ENCODE measurements around the gene ASCL2. TPM values are rescaled to one million over a fixed set of nuclear protein-coding genes. Genes with fewer than 3 reads are reported as not detected.

The ASCL2 gene
- total RNA-seq, 1 experiment from 2014 or later = 0.35 TPM

DNA sequence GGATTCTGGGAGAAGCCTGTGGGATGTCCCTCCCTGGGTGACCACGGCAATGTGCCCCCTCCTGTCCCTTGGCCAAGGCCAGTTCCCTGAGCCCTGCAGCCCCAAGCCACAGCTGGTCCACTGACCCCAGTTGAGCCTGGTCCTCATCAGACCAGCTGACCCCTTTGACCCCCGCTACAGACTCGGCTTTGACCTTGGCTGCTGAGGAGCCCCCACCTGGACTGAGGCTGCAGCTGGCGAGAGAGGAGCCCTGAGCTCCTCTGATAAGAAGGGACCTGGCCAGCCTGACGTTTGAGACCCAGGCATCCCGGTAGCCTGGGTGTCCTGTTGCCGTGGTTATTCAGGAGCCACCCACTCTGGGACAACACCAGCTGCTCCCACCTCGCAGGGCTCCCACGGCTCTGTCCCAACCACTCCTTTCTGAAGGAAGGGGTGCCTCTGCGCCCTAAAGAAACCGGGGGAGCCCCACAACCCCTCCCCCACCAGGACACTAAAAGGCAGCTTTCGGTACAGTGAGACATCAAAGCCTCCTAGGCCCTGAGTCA lies 3.0 kb downstream of the ASCL2 start:
- no peak overlapping the region for H3K56ac ChIP-seq (ENCODE audit: insufficient read length, low read depth, low read length)
- no peak overlapping the region for H3K4ac ChIP-seq (ENCODE audit: low read depth, low read length)
- H3K23me2 ChIP-seq (ENCODE audit: insufficient read length, low read depth, low read length, poor library complexity, severe bottlenecking) = peaks cover 7% of the 10 kb centered on the region
- no peaks in the 10 kb centered on the region; a peak in 1 of 7 replicates for H3K36me3 Mint-ChIP-seq (ENCODE audit: insufficient read depth in 1 of 3, low read depth in 3 of 3)
- DNase-seq = no peak
- H2AFZ ChIP-seq (ENCODE audit: low read length) = no peak overlapping the region
- H3K9me3 ChIP-seq (ENCODE audit: control insufficient read depth, low read depth, low read length) = no peaks in the 10 kb centered on the region
- H2BK12ac ChIP-seq (ENCODE audit: insufficient read length, low read depth, low read length) = no peak overlapping the region
- no CpG with 5 or more reads among the region's 12 CpGs for WGBS (ENCODE audit: extremely low coverage, insufficient read length, low lambda C conversion rate)
- no peak overlapping the region for H2BK120ac ChIP-seq (ENCODE audit: low read depth, low read length, poor library complexity, severe bottlenecking)
- H3K18ac ChIP-seq (ENCODE audit: insufficient read length, low read depth, low read length) = no peak overlapping the region
- no peak overlapping the region for H4K5ac ChIP-seq (ENCODE audit: insufficient read length, low read depth, low read length)
- peaks cover 0 to 3% of the 10 kb centered on the region in 2 experiments; a peak in 4 of 5 replicates for H3K9me3 Mint-ChIP-seq
- H3K27me3 ChIP-seq (ENCODE audit: insufficient read depth, low read length) = peaks cover 28% of the 10 kb centered on the region; the same call in 1 of the 2 replicates
- H3K27me3 Mint-ChIP-seq (ENCODE audit: low read depth) = peaks cover 85% of the 10 kb centered on the region
- no peak overlapping the region for H3K27ac Mint-ChIP-seq
- no peak overlapping the region for H3K4me2 ChIP-seq (ENCODE audit: insufficient read depth, insufficient read length, low read length)
- no peak overlapping the region; the same call in 1 of the 2 replicates for H3K14ac ChIP-seq (ENCODE audit: insufficient read depth, low read length)
- H3K4me1 ChIP-seq (ENCODE audit: insufficient read depth, low read length) = no peaks in the 10 kb centered on the region
- H4K8ac ChIP-seq (replicated peaks; ENCODE audit: insufficient read length, low read depth, low read length) = no peak overlapping the region
- no peak overlapping the region for H3T11ph ChIP-seq (ENCODE audit: low read length)
- no peak overlapping the region for H3K27ac ChIP-seq (ENCODE audit: insufficient read length, low read depth, low read length)
- no peak overlapping the region for H2BK5ac ChIP-seq (ENCODE audit: insufficient read length, low read length)
- no peak for TF ChIP-seq CTCF (conservative IDR thresholded peaks at IDR 0.05)
- no peak overlapping the region for H2AK5ac ChIP-seq (ENCODE audit: insufficient read length, low read length)
- H3K9ac ChIP-seq (ENCODE audit: extremely low read depth, insufficient read length, low read length) = no peak overlapping the region
- no peaks in the 10 kb centered on the region for H3K79me2 ChIP-seq (ENCODE audit: insufficient read depth, low read length)
- H4K20me1 ChIP-seq (ENCODE audit: control insufficient read depth, insufficient read depth, insufficient read length) = peaks cover 4% of the 10 kb centered on the region
- no peak overlapping the region for H4K91ac ChIP-seq (ENCODE audit: insufficient read length, low read depth, low read length)
- H3K79me1 ChIP-seq (ENCODE audit: insufficient read depth, low read depth, low read length, poor library complexity, severe bottlenecking) = no peaks in the 10 kb centered on the region
- H3K23ac ChIP-seq (ENCODE audit: insufficient read length, low read depth, low read length) = no peak overlapping the region
- no peak overlapping the region for H3K4me3 Mint-ChIP-seq
- no peak overlapping the region for H2BK20ac ChIP-seq (ENCODE audit: low read depth, low read length, poor library complexity, severe bottlenecking)
- H3K4me1 Mint-ChIP-seq = peaks cover 4 to 13% of the 10 kb centered on the region in 2 experiments
- H2BK15ac ChIP-seq (ENCODE audit: low read depth, low read length) = no peak overlapping the region

Measured in H9 (cell line).